ENCODE data around the gene MYOCOS. TPM values are rescaled to one million over a fixed set of nuclear protein-coding genes. Genes with fewer than 3 reads are reported as not detected.

Gene MYOCOS
- total RNA-seq, 4 donors from 2014 or later = 0.83 TPM; not detected in 3

- Histone ChIP-seq H3K4me3 (no peak overlapping the region), H3K27ac (no peak overlapping the region), H3K9me3 (no peaks in the 10 kb centered on the region), H3K4me1 (no peaks in the 10 kb centered on the region), H3K27me3 (no peaks in the 10 kb centered on the region), H3K36me3 (no peaks in the 10 kb centered on the region)
- TF ChIP-seq, protein P1, sequence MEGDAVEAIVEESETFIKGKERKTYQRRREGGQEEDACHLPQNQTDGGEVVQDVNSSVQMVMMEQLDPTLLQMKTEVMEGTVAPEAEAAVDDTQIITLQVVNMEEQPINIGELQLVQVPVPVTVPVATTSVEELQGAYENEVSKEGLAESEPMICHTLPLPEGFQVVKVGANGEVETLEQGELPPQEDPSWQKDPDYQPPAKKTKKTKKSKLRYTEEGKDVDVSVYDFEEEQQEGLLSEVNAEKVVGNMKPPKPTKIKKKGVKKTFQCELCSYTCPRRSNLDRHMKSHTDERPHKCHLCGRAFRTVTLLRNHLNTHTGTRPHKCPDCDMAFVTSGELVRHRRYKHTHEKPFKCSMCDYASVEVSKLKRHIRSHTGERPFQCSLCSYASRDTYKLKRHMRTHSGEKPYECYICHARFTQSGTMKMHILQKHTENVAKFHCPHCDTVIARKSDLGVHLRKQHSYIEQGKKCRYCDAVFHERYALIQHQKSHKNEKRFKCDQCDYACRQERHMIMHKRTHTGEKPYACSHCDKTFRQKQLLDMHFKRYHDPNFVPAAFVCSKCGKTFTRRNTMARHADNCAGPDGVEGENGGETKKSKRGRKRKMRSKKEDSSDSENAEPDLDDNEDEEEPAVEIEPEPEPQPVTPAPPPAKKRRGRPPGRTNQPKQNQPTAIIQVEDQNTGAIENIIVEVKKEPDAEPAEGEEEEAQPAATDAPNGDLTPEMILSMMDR (IDR thresholded peaks at IDR 0.05) = no peak
- TF ChIP-seq POLR2A (IDR thresholded peaks at IDR 0.05) = no peak
- intact Hi-C loops (cut with DNase I; ENCODE audit: low total_unique reads) = no loop called here
- DNase-seq = no peak
Observed at GRCh38 chr1:171616586-171616985, 5.5 kb upstream of the MYOCOS start.

DNA sequence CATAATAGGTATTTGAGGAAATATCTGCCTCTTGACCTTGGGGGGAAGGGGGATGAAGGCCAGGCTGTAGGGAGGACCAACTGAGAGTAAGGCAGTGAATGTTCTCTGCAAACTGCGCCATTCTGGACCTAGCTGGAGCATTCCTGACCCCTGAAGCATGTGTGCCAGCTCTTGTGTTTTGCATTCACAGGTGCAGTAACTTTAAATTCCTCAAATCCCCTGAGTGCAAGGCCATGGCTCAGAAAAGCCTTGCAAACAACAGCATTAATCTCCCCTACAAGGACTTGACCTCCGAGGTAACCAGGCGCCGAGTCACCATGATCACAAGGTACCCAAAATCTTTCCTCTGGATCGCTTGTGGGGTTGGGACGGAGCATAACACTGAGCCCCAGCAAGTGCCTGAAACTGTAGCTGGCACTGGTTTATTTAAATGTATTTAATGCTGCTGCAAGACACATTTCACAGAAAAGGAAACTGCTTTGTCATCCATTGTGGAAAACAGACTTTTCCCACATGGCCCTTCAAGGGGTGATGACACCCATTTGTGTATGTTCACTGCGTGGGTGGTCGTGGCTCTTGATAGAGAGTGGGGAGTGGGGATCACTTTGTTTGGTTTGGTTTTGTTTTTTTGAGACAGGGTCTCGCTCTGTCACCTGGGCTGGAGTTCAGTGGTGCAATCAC, 1.7 kb downstream of the MYOCOS start:
- TF ChIP-seq POLR2A (IDR thresholded peaks at IDR 0.05) = no peak
- TF ChIP-seq, protein P1 (IDR thresholded peaks at IDR 0.05) = no peak
- DNase-seq = no peak
- Histone ChIP-seq H3K27ac (no peak overlapping the region), H3K27me3 (no peaks in the 10 kb centered on the region), H3K4me3 (no peak overlapping the region), H3K9me3 (no peaks in the 10 kb centered on the region), H3K4me1 (no peaks in the 10 kb centered on the region), H3K36me3 (no peaks in the 10 kb centered on the region)
- intact Hi-C loops (cut with DNase I; ENCODE audit: low total_unique reads) = no loop called here

DNA sequence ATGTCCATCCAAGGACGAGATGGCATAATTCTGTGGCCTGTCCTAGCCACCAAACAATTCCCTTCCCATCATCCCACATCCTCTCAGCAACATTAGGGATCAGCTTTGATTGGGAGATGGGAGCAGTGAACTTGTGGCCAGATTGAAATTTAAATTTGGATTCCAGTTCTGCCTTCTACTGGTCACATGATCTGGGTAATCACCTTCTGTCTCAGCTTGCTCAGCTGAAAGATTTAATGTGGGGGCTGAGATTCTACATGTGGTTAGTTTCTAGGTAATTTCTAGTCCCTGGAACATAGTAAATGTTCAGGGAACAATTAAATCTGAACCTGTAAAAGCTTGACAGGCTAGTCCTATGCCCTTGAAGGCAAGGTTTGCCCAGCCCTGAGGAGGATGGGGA, 3.2 kb downstream of the MYOCOS start:
- H3K36me3 ChIP-seq = no peaks in the 10 kb centered on the region
- no peaks in the 10 kb centered on the region for H3K27me3 ChIP-seq
- H3K4me3 ChIP-seq = no peak overlapping the region
- H3K27ac ChIP-seq = no peak overlapping the region
- no peak for DNase-seq
- H3K4me1 ChIP-seq = no peaks in the 10 kb centered on the region
- intact Hi-C loops (cut with DNase I; ENCODE audit: low total_unique reads) = no loop called here
- no peaks in the 10 kb centered on the region for H3K9me3 ChIP-seq
- TF ChIP-seq, protein P1 (IDR thresholded peaks at IDR 0.05) = no peak
- no peak for TF ChIP-seq POLR2A (IDR thresholded peaks at IDR 0.05)

DNA sequence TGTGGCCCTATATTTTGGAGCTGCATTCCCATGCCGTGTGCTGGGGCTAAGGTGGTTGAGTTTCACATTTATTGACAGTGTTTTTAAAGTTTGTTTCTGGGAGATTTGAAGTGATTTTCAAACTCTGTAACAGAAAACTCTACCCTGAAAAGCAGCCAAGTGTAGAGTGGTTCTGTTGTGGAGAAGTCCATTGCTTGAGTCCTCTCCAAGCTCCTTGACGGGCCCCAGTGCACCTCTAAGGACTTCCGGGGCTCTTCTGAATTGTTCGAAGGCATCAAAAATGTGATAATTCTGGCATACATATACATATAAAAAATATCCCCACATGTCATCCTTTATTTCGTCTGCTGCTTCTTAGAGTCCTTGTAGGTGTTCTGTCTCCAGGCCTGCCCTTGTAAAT, 5.0 kb downstream of the MYOCOS start:
- Histone ChIP-seq H3K27ac (no peak overlapping the region), H3K9me3 (no peaks in the 10 kb centered on the region), H3K27me3 (no peaks in the 10 kb centered on the region), H3K4me1 (no peaks in the 10 kb centered on the region), H3K4me3 (no peak overlapping the region), H3K36me3 (no peaks in the 10 kb centered on the region)
- intact Hi-C loops (cut with DNase I; ENCODE audit: low total_unique reads) = no loop called here
- TF ChIP-seq POLR2A (IDR thresholded peaks at IDR 0.05) = no peak
- TF ChIP-seq, protein P1 (IDR thresholded peaks at IDR 0.05) = no peak
- DNase-seq = no peak

GRCh38 chr1:171628225-171628624, 6.2 kb downstream of the MYOCOS start:
- no peak for DNase-seq
- Histone ChIP-seq H3K27ac (no peak overlapping the region), H3K4me3 (no peak overlapping the region), H3K9me3 (no peaks in the 10 kb centered on the region), H3K36me3 (no peaks in the 10 kb centered on the region), H3K4me1 (no peaks in the 10 kb centered on the region), H3K27me3 (no peaks in the 10 kb centered on the region)
- TF ChIP-seq, protein P1 (IDR thresholded peaks at IDR 0.05) = no peak
- TF ChIP-seq POLR2A (IDR thresholded peaks at IDR 0.05) = no peak
- intact Hi-C loops (cut with DNase I; ENCODE audit: low total_unique reads) = no loop called here
